GM19025 (cell line): Measurements from ENCODE around the gene HPS3.

Source experiments
- ATAC-seq: cut with Tn5 transposase; IDR thresholded peaks from one replicate; pipeline ENCODE4 v1.9.1; 2021; ENCODE audit warnings: mild to moderate bottlenecking, low read depth, moderate library complexity; ENCODE audit not compliant: unreplicated experiment

HPS3 gene

DNA sequence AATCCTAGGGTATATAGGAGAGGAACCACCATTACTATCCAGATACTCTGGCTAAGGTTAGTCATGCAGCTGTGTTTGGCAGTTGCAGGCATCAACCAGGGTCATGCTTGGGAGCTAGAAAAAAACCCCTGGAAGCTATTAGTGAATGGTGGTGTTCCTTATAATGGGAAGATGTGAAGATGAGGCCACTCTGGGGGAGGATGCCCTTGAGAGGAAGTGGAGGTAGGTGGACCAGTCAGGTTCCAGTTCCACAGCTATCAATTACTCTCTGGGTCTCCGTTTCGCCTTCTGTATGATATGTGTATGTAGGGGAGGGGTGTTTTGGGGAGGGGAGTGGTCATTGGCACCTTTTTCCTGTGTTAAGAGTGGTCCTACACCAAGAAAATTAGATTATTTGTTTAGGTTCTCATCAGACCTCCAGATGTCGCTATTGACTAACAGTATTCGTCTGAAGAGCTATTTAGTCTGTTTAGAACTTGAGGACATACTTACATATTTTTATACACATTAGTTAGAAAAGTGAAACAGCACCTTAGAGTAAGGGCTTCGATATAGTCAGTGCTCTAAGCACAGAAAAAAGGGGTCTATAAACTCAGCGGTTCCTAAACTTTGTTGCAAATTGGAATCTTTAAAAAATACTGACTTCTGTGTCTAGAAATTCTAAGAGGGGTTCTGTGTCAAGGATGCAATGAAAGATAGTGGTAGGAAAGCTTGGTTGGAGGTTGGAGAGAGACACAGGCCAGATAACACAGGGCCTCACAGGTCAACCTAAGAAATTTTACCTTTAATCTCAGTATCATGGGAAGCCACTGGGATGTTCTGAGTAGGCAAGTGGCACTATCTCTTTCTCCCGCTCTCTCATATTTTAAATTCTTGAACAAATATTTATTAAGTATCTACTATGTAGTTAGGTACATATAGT is 9.1 kb upstream of the HPS3 start:
- no peak for ATAC-seq

DNA sequence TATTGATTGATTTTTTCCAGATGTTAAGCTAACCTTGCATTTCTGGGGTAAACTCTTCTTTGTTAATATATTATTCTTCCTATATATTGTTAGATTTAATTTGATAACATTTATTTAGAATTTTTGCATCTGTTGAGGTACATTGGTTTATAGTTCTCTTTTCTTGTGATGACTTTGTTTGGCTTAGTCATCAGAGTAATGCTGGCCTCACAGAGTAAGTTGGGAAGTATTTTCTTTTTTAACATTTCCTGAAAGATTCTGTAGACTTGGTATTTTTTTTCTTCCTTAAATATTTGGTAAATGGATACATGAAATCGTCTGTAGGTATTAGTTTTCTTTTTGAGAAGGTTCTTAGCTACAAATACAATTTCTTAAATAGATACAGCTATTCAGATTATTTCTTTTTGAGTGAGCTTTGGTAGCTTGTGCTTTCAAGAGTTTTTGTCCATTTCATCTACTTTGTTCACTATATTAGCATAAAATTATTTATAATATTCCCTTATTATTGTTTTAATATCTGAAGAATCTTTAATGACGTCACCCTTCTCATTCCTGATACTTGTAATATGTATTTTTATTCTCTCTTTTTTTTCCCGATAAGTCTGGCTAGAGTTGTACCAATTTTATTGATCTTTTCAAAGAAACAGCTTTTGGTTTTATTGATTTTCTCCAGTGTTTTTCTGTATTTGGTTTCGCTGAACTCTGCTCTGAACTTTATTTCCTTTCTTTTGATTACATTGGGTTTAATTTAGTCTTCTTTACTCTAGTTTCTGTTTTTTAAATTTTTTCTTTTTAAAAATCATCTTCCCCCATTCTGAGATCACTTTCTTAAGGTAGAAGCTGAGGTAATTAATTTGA is 6.5 kb upstream of the HPS3 start:
- no peak for ATAC-seq

DNA sequence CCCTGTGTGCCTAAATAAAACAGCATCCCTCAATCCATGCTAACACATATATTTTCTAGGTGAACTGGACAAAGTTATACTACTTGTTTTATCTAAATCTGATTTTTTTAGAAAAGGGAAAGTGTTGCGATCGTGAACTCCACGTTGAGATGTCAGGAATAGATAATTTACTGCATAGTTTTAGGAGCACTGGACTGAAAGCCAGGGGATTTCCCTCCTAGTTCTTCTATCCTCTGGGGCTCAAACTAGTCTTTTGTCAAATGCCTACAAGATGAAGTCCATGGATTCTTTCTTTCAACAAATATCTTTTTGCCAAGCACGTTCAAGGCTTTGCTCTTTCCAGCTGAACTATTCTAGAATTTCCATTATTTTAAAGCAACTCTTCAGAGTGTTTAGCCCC is 617 bp upstream of the HPS3 start:
- ATAC-seq: no peak

GRCh38 chr3:149131589-149131988 is 2.2 kb downstream of the HPS3 start:
- no peak for ATAC-seq

DNA sequence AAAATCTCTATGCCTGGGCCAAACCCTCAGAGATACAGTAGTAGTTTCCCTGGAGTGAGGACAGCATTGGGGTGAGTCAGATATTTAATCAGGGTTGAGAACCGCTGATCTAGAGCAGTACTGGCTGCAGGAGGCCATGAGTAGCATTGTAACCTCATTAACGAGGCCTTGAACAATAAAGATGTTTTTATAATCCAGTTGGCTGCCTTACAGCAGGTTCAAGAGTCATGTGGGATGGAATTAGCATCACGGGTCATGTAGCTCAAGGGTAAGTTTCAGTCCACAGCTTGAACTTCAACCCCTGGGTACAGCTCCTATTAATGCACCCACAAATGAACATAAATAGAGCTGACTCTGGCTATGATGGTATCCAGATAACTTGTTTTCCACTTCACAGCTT is 5.1 kb downstream of the HPS3 start:
- no peak for ATAC-seq

DNA sequence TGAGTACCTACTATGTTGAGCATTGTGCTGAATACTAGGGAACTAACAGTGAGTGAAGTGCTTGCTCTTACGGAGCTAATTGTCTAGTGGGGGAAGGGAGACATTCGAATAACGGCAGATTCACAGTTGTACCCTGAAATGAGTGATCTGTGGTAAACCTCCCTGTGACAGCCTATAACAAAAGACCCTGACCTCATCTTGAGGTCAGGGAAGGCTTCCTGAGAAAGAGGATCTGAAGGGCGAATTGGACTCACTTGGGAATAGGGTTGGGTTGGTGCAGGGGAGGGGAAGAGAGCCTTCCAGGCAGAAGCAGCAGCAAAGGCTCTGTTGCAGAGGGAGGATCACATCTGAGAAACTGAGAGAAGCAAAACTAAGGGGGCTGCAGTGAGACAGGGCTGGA is 13.2 kb downstream of the HPS3 start:
- ATAC-seq: no peak

- no peak for ATAC-seq
Observed at GRCh38 chr3:149145356-149145755, 15.9 kb downstream of the HPS3 start.

DNA sequence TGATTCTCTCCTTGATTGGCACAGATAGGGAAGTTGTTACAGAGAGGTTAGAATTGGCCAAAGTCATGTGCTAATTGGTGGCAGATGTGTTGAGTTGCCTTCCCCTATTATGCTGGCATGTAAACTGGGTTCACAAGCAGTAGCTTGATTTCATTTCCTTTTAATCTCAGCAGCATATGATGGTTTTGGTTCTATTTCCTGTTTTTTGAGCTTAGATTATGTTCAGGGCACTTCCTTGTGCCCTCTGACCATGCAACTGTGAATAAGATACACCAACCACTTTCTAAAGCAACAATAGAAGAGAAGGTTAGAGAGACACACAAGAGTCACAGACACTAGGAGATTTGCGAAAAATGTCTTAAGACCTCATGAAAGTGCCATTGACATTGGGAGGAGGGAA is 16.5 kb downstream of the HPS3 start:
- peak; percentile 63 for ATAC-seq

DNA sequence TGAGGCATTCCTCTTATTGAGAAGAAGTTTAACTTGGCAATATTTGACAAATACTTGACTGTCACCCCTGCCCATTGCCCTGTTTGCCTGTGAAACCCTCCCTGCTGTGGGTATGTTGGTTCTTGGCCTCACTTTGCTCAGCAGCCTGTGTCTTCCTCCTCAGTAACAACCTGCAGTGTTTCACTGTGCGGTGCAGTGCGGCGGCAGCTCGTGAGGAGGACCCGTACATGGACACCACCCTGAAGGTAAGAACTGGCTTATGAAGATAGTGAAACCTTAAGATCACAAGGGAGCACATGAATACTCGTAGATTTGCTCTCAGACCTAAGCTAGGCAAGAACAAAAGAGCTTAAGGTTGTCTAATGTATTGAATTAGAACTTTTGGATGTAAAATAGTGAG is 21.0 kb downstream of the HPS3 start:
- ATAC-seq: no peak

- ATAC-seq: no peak
Observed at GRCh38 chr3:149151843-149152242, 22.4 kb downstream of the HPS3 start.

DNA sequence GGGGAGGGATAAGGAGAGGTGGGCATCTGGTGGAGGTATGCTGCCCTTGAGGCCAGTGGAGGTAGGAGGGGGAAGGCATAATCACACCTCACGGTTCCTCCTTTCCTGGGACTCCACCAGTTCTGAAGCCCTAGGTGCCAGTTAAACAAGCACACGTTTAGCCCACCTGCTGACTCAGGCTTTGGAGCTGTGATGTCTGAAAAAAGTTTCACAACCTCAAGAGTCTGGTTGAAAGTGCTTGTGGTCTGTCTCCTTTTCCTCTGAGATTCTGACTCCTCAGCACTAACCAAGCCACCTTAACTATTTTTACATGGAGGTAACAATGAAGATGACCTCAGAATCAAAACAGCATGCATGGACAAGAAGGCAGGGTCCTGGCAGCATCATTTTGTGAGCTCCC is 23.0 kb downstream of the HPS3 start:
- peak; percentile 95 for ATAC-seq

DNA sequence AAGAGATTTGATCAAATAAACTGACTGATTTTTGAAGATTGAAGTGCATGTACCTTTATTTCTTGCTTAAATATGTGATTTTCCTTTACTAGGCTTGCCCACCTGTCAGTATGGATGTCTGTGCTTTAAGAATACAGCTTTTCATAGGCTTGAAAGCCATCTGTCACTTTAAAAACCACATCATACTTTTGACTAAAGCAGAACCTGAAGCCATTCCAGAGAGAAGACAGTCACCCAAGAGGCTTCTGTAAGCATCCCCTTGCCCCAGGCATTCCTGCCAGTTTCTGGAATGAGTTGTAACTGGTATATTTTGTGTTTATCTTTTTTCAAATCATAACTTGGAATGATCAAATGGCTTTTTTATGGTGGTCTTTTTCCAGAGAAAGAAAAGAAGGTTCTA is 24.0 kb downstream of the HPS3 start:
- ATAC-seq: no peak

DNA sequence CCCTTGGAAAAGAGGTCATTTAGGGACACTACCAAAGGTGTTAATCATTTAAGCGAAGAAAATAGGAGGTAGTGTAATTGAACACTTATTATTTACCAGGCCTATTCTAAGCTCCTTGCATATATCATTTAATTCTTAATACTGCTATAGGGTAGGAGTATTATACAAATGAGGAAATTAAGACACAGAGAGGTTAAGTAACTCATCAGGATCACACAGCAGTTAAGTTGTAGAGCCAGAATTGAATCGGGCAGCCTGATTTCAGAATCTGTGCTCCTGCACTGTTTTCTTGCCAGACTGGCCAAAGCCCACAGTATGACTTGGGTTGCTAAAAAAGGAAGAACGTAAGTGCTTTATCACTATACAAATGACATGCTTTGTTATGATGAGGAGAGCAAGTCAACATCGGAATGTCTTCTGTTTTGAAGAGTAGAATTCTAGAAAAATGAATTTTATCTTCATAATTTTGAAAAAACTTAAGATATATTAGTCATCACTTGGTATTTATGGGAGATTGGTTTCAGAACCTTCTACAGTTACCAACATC is 31.4 kb downstream of the HPS3 start:
- ATAC-seq: no peak

GRCh38 chr3:149162007-149162406 is 32.6 kb downstream of the HPS3 start:
- no peak for ATAC-seq

DNA sequence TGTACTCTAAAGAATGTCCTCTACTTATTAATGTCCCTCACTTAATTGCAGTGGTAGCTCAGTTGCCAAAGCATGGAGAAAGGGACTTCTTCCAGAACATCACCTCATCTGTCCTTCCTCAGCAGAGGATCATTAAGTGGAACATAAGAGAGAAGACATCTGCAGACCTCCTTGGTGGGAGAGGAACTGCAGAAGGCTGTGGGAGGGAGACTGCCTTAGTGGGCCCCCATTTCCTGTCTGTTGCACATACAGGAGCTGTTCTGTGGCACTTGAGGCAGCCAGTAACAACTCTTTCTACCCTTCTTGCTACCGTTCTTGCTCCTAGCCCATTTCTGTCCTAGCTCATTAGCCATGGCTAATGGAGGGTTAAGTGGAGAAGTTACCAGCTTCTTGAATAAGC is 33.6 kb downstream of the HPS3 start:
- no peak for ATAC-seq

- no peak for ATAC-seq
Observed at GRCh38 chr3:149167898-149168297, 38.5 kb downstream of the HPS3 start.

GRCh38 chr3:149170672-149171071 is 41.2 kb downstream of the HPS3 start:
- ATAC-seq: no peak

GRCh38 chr3:149174901-149175300 is 45.5 kb downstream of the HPS3 start:
- peak; percentile 87 for ATAC-seq

- ATAC-seq: no peak
Observed at GRCh38 chr3:149177122-149177521, 47.7 kb downstream of the HPS3 start.

DNA sequence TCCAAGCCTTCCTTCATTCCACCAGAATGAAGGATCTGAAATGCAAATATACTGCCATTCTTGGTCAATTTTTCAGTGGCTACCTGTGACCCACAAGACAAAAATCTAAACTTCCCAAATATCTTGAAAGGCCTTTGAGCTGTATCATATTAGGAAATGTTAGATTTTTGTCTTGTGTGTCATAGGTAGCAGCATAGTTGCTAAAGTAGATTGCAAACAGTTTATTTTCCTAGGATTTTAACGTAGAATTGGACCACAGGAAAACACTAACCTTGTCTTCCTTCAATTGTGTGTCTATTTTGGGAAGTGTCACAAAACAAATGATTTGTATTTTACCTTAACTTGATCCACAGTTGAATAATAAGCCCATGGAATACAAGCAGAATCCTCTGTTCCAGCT is 49.8 kb downstream of the HPS3 start:
- no peak for ATAC-seq

DNA sequence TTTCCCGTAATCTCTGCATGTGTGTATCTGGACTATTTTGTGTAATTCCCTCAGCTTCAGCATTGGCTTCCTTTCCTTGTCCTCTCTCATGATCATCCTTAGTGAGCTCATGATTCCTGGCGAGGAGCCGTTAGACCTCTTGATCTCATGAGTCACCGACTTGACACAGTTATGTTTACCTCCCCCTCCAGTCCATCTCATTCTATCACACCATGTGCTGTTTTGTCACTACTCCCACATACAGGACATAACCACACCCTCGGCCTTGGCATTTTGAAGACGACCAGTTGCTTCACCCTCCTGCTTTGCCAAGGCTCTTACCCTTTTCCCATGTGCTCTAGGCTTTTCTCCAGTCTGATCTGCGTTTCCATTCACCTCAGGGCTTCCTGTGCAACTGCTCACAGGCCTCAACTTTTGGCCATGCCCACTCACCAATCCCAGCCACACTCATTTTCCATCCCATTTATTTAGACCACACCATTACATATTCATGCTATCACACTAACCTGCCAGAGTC is 50.7 kb downstream of the HPS3 start:
- no peak for ATAC-seq
